Sigmoid colon (tissue), 7 donors: ENCODE measurements around the gene EXOC6B. TPM values are rescaled to one million over a fixed set of nuclear protein-coding genes. Genes with fewer than 3 reads are reported as not detected.

Experiments used
- DNase-seq: peaks from one replicate; pipeline ENCODE4 v3.0.0-alpha.2; 2019
- H3K27ac ChIP-seq, 4 donors: fragments of 200-600 bp; sonication (generic); one replicate each; pipeline ENCODE4 v1.5.1; 2016 to 2019; ENCODE audit warnings: mild to moderate bottlenecking in 1 of 4
- H3K27me3 ChIP-seq, 3 donors: fragments of 200-600 bp; sonication (generic); one replicate each; pipeline ENCODE4 v1.5.1; 2019; ENCODE audit warnings: mild to moderate bottlenecking in 1 of 3
- H3K36me3 ChIP-seq, 4 donors: fragments of 200-600 bp; sonication (generic); one replicate each; pipeline ENCODE4 v1.5.1; 2016 to 2019
- H3K4me1 ChIP-seq, 4 donors: fragments of 200-600 bp; sonication (generic); one replicate each; pipeline ENCODE4 v1.5.1; 2017 to 2019
- H3K4me3 ChIP-seq, 4 donors: fragments of 200-600 bp; sonication (generic); one replicate each; pipeline ENCODE4 v1.5.1; 2017 to 2019; ENCODE audit warnings: mild to moderate bottlenecking in 2 of 4, moderate library complexity in 1 of 4
- H3K9me3 ChIP-seq, 4 donors: fragments of 200-600 bp in 3 of 4; sonication (generic) in 3 of 4; one replicate each; pipeline versions ENCODE4 v1.5.1 to v1.6.1; 2013 to 2019
- EP300 ChIP-seq, 4 donors: sonication (generic); formaldehyde crosslinking; IDR thresholded peaks; one replicate each; pipeline ENCODE4 v1.6.1; 2017; ENCODE audit warnings: antibody characterized with exemption in 4 of 4
- POLR2A ChIP-seq, 2 donors: fragments of 450-650 bp; IDR thresholded peaks; one replicate each; pipeline ENCODE4 v1.6.1; 2016; ENCODE audit warnings: antibody characterized with exemption in 2 of 2, mild to moderate bottlenecking in 2 of 2, moderate library complexity in 2 of 2
- POLR2AphosphoS5 ChIP-seq, 4 donors: sonication (generic); formaldehyde crosslinking; IDR thresholded peaks; one replicate each; pipeline ENCODE4 v1.6.1; 2017; ENCODE audit warnings: antibody characterized with exemption in 4 of 4
- WGBS, 2 donors: extraction: QIAGEN DNeasy Blood & Tissue Kit; methylation state at CpG; one replicate each; pipeline ENCODE4 v1.1.7; 2013; 5-methylcytosine and 5-hydroxymethylcytosine counted together
- intact Hi-C: fragments of 100-400 bp; cut with DNase I; formaldehyde crosslinking; loops from one replicate; pipeline ENCODE4 v1.15.1; 2023
- polyA plus RNA-seq, 3 donors: library from polyadenylated mRNA; stranded (reverse); fragments of 200-250 nt; gene quantifications; one replicate each; pipeline ENCODE4 v1.2.3, GENCODE V29; 2013
- total RNA-seq, 4 donors: library from RNA; depleted of rRNA; stranded (reverse); fragments of >200 nt; gene quantifications; one replicate each; pipeline ENCODE4 v1.1.0, GENCODE V29; 2016
- TF ChIP-seq, protein P1 (sequence below), 4 experiments: fragments of 450-650 bp in 3 of 4; fragments of 200-600 bp in 1 of 4; IDR thresholded peaks; one replicate each; pipeline ENCODE4 v1.5.1; 2016 to 2019; ENCODE audit warnings: antibody characterized with exemption in 4 of 4, mild to moderate bottlenecking in 3 of 4, moderate library complexity in 2 of 4
- donor health status: healthy with polysubstance abuse.
- donor health status: Bipolar disorder and iron deficiency.
- donor health status: healthy.

Gene EXOC6B
- total and polyA plus RNA-seq, 7 donors = 5.0 to 46.1 (median 25.3) TPM

DNA sequence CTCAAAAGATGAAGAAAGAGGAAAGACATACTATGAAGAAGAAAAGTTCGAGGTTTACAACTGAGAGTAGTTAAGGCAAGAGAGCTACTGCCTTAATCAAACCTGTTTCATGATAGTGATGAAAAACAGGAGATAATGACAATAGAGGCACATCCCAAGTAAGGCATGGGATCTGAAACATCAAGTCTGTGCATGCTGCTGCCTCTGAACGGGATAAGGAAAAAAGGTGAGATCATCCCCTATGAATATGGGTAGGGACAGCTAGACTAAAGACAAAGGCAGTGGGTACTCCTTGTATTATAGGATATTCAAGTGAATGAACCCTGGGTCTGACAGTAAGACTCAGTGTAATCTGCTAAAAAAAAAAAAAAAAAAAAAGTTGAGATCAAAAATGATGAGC, 3.0 kb downstream of the EXOC6B start:
- H3K4me1 ChIP-seq = peaks cover 0 to 24% (median 15%) of the 10 kb centered on the region in 4 donors
- H3K27me3 ChIP-seq = no peaks in the 10 kb centered on the region
- H3K36me3 ChIP-seq = no peaks in the 10 kb centered on the region
- H3K9me3 ChIP-seq = no peaks in the 10 kb centered on the region
- intact Hi-C loops = no loop called here
- H3K27ac ChIP-seq = no peak overlapping the region
- no peak overlapping the region for H3K4me3 ChIP-seq
- DNase-seq = no peak
- TF ChIP-seq, protein P1, sequence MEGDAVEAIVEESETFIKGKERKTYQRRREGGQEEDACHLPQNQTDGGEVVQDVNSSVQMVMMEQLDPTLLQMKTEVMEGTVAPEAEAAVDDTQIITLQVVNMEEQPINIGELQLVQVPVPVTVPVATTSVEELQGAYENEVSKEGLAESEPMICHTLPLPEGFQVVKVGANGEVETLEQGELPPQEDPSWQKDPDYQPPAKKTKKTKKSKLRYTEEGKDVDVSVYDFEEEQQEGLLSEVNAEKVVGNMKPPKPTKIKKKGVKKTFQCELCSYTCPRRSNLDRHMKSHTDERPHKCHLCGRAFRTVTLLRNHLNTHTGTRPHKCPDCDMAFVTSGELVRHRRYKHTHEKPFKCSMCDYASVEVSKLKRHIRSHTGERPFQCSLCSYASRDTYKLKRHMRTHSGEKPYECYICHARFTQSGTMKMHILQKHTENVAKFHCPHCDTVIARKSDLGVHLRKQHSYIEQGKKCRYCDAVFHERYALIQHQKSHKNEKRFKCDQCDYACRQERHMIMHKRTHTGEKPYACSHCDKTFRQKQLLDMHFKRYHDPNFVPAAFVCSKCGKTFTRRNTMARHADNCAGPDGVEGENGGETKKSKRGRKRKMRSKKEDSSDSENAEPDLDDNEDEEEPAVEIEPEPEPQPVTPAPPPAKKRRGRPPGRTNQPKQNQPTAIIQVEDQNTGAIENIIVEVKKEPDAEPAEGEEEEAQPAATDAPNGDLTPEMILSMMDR (IDR thresholded peaks at IDR 0.05) = no peak
- TF ChIP-seq POLR2A (IDR thresholded peaks at IDR 0.05) = no peak
- TF ChIP-seq POLR2AphosphoS5 (IDR thresholded peaks at IDR 0.05) = no peak
- no peak for TF ChIP-seq EP300 (IDR thresholded peaks at IDR 0.05)
- 59 to 85% methylated on average over 2 of the region's 2 CpGs for WGBS, 2 donors

DNA sequence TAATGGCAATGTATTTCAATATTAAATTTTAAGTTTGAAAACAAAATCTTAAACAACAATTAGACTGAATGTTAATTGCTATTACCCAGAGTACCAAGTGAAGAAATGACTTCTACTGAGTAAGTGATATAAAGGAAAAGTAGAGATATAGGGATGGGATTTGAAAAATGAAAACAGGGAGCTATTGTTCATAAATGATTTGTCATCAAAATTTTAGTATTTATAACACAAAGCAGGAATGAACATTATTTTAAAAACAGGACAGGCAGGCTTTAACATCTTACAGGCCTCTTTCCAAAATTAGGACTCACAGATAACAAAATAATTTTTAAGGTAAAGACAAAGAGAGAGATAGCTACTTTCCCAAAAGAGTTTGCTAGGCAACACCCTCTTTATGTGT, 3.9 kb downstream of the EXOC6B start:
- no peaks in the 10 kb centered on the region for H3K36me3 ChIP-seq
- H3K4me3 ChIP-seq = no peak overlapping the region
- no peaks in the 10 kb centered on the region for H3K27me3 ChIP-seq
- no peak overlapping the region for H3K27ac ChIP-seq
- peaks cover 0 to 24% (median 15%) of the 10 kb centered on the region in 4 donors for H3K4me1 ChIP-seq
- intact Hi-C loops = no loop called here
- no peaks in the 10 kb centered on the region for H3K9me3 ChIP-seq
- DNase-seq = no peak
- no peak for TF ChIP-seq POLR2A (IDR thresholded peaks at IDR 0.05)

DNA sequence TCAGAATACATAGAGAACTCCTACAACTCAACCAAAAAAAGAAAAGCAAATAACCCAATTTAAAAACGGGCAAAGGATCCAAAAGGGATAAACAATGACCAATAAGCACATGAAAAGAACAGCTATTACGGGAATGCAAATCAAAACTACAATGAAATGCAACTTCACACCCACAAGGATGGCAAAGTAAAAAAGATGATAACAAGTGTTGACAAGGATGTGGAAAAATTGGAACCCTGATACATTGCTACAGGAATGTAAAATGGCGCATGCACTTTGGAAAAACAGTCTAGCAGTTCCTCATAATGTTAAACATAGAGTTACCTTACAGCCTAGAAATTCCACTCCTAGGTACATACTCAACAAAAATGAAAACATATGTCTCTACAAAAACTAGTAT, 4.7 kb downstream of the EXOC6B start:
- intact Hi-C loops = no loop called here
- Histone ChIP-seq H3K27ac (no peak overlapping the region), H3K27me3 (no peaks in the 10 kb centered on the region), H3K4me1 (peaks cover 0 to 23% (median 15%) of the 10 kb centered on the region in 4 donors), H3K9me3 (no peaks in the 10 kb centered on the region), H3K4me3 (no peak overlapping the region), H3K36me3 (no peaks in the 10 kb centered on the region)
- WGBS, 2 donors = 70 to 90% methylated on average over 3 of the region's 3 CpGs
- no peak for DNase-seq
- no peak for TF ChIP-seq POLR2AphosphoS5 (IDR thresholded peaks at IDR 0.05)
- TF ChIP-seq POLR2A (IDR thresholded peaks at IDR 0.05) = no peak
- no peak for TF ChIP-seq EP300 (IDR thresholded peaks at IDR 0.05)
- TF ChIP-seq, protein P1 (IDR thresholded peaks at IDR 0.05) = no peak

DNA sequence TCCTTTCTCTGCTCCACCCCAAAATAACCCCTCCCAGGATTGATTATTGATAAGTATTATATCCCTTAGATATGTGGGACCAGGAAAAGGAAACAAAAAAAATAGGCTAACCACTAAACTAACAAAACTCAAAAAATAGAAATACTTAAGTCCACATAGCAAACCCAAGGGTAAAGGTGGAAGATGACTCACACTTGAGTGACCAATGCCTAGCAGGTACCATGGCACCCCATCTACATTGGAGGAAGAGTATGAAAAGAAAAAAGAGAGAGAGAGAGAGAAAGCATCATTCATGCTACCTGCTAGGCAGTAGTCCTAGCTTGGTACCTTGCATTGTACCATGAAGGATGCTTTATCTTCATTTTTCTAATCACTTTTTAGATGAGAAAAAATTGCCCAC, 6.3 kb downstream of the EXOC6B start:
- intact Hi-C loops = loop anchor here (5.0 kb wide), 1 partner anchor 47 kb away; no protein-coding TSS in a partner anchor
- no peaks in the 10 kb centered on the region for H3K36me3 ChIP-seq
- H3K27ac ChIP-seq = no peak overlapping the region
- no peak overlapping the region for H3K4me3 ChIP-seq
- TF ChIP-seq, protein P1 (IDR thresholded peaks at IDR 0.05) = no peak
- TF ChIP-seq POLR2AphosphoS5 (IDR thresholded peaks at IDR 0.05) (no peak), EP300 (IDR thresholded peaks at IDR 0.05) (no peak), POLR2A (IDR thresholded peaks at IDR 0.05) (no peak)
- no peak for DNase-seq
- H3K9me3 ChIP-seq = no peaks in the 10 kb centered on the region
- no peaks in the 10 kb centered on the region for H3K27me3 ChIP-seq
- peaks cover 0 to 12% (median 11%) of the 10 kb centered on the region in 4 donors for H3K4me1 ChIP-seq

DNA sequence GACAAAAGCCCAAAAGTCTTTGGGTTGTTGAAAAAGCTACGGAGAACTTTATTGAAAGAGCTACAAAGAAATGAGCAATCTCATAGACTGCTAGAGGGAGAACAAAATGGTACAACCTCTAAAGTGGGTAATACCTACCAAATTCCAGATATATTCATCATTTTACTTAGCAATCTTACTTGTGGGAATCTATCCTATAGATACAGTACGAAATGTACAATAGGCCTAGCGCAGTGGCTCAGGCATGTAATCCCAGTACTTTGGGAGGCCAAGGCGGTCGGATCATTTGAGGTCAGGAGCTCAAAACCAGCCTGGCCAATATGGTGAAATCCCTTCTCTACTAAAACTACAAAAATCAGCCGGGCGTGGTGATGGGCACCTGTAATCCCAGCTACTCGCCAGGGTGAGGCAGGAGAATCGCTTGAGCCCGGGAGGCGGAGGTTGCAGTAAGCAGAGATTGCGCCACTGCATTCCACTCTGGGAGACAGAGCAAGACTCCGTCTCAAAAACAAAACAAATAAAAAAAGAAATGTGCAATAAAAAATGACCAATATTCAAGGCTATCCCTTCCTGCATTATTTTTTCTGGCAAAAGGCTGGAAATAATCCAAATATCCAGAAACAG, 10.1 kb downstream of the EXOC6B start:
- H3K4me1 ChIP-seq = no peaks in the 10 kb centered on the region
- no peak for DNase-seq
- WGBS, 2 donors = 92 to 94% methylated on average over 13 of the region's 13 CpGs
- intact Hi-C loops = loop anchor here (5.0 kb wide), 1 partner anchor 43 kb away; no protein-coding TSS in a partner anchor
- no peaks in the 10 kb centered on the region for H3K9me3 ChIP-seq
- TF ChIP-seq POLR2A (IDR thresholded peaks at IDR 0.05) (no peak), POLR2AphosphoS5 (IDR thresholded peaks at IDR 0.05) (no peak), EP300 (IDR thresholded peaks at IDR 0.05) (no peak)
- TF ChIP-seq, protein P1 (IDR thresholded peaks at IDR 0.05) = no peak
- H3K36me3 ChIP-seq = no peaks in the 10 kb centered on the region
- H3K27ac ChIP-seq = no peak overlapping the region
- no peak overlapping the region for H3K4me3 ChIP-seq
- H3K27me3 ChIP-seq = no peaks in the 10 kb centered on the region
